IMR-90 (cell line): ENCODE measurements around the gene GRM4.

ENCODE experiments used
- CTCF ChIP-seq: conservative IDR thresholded peaks from 2 replicates; pipeline ENCODE4 v1.5.1; 2012; ENCODE audit warnings: mild to moderate bottlenecking, low read depth, low read length, improper control_type of control experiment
- SMC3 ChIP-seq: fragments of 150-350 bp; IDR thresholded peaks from 2 replicates; pipeline ENCODE4 v1.6.1; 2016; ENCODE audit warnings: low read depth, mild to moderate bottlenecking, antibody characterized with exemption, low read length, moderate library complexity

GRCh38 chr6:34093854-34094430 is 51.9 kb downstream of the GRM4 start:
- TF ChIP-seq CTCF = no peak
- no peak for TF ChIP-seq SMC3
